ENCODE data around the gene RALGAPA2. TPM values are rescaled to one million over a fixed set of nuclear protein-coding genes. Genes with fewer than 3 reads are reported as not detected.

Gene RALGAPA2
- polyA plus RNA-seq, 1 experiment: 2.2 TPM

- Histone ChIP-seq H3K4me3 (ENCODE audit: low read depth, low read length) (no peak overlapping the region), H3K27ac (ENCODE audit: low read depth, low read length) (no peak overlapping the region), H3K9me3 (ENCODE audit: control insufficient read depth, insufficient read depth, low read length) (no peaks in the 10 kb centered on the region), H3K27me3 (ENCODE audit: control insufficient read depth, insufficient read depth, low read length) (no peaks in the 10 kb centered on the region)
- TF ChIP-seq CTCF (IDR thresholded peaks at IDR 0.05; ENCODE audit: low read depth, low read length): no peak
- ChIA-PET POLR2A (no interaction called here), CTCF (no interaction called here)
- DNase-seq (ENCODE audit: low read depth, low spot score): no peak
Observed at GRCh38 chr20:20527661-20528060, 184.8 kb downstream of the RALGAPA2 start.

DNA sequence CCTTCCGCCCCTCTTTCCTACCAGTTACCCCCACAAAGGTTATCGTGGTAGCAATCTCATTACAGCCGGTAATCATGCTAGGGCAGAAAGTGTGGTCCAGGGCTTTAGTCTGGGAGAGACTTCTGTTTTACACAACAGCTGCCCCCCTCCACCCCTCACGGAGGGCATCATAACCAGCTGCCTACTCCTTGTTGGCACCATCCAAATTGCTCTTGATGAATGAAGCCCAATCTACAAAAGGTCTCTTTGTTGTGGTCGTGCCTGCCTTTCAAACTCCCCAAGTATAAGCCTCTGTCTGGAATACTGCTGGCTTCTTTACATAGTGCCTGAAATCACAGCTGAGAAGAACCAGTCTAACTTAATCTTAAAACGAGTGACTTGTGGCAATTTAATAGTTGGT lies 186.7 kb downstream of the RALGAPA2 start:
- no peak for DNase-seq (ENCODE audit: low read depth, low spot score)
- CTCF ChIA-PET: no interaction called here
- Histone ChIP-seq H3K27me3 (ENCODE audit: control insufficient read depth, insufficient read depth, low read length) (no peaks in the 10 kb centered on the region), H3K4me3 (ENCODE audit: low read depth, low read length) (no peak overlapping the region), H3K9me3 (ENCODE audit: control insufficient read depth, insufficient read depth, low read length) (no peaks in the 10 kb centered on the region), H3K27ac (ENCODE audit: low read depth, low read length) (no peak overlapping the region)
- no peak for TF ChIP-seq CTCF (IDR thresholded peaks at IDR 0.05; ENCODE audit: low read depth, low read length)
- POLR2A ChIA-PET: no interaction called here

DNA sequence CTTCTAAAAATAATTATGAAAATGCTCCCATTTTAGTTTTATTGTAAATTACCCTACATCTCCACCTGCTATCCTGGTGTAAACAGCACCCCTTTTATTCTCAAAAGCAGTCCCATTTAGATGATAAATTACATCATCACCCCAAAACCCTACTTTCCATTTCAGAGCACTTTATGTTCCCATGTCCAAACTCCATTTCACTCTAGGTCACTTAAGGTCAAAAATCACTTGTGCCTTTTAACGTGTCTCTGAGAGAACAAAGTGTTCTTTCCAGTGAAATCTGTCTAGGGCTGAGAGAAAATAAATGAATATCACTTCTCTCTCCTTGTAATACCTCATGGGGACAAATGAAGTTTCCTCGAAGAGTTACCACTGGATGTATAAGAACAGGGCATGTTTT lies 187.2 kb downstream of the RALGAPA2 start:
- no peaks in the 10 kb centered on the region for H3K27me3 ChIP-seq (ENCODE audit: control insufficient read depth, insufficient read depth, low read length)
- CTCF ChIA-PET: no interaction called here
- DNase-seq (ENCODE audit: low read depth, low spot score): no peak
- H3K4me3 ChIP-seq (ENCODE audit: low read depth, low read length): no peak overlapping the region
- POLR2A ChIA-PET: no interaction called here
- TF ChIP-seq CTCF (IDR thresholded peaks at IDR 0.05; ENCODE audit: low read depth, low read length): no peak
- H3K9me3 ChIP-seq (ENCODE audit: control insufficient read depth, insufficient read depth, low read length): no peaks in the 10 kb centered on the region
- H3K27ac ChIP-seq (ENCODE audit: low read depth, low read length): no peak overlapping the region

DNA sequence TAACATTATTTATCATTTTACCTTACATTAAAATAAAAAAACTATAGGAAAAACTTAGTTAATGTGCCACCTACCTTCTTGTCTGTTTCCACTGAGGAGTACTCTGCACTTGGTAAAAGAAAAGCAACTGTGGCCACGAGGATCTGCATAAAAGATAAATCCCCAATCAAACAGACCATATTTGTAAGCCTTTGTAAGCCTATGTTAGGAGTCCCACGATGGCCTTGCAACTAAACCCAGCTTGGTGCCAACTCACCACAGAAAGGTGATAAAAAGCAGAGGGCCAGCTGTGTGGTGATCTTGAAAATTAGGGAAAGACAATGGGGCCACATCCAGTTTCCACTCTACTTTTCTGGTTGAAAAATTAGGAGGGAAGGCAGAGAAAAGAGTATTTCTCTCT lies 187.7 kb downstream of the RALGAPA2 start:
- no peak overlapping the region for H3K27ac ChIP-seq (ENCODE audit: low read depth, low read length)
- no peak for TF ChIP-seq CTCF (IDR thresholded peaks at IDR 0.05; ENCODE audit: low read depth, low read length)
- no peak overlapping the region for H3K4me3 ChIP-seq (ENCODE audit: low read depth, low read length)
- ChIA-PET CTCF (no interaction called here), POLR2A (no interaction called here)
- no peak for DNase-seq (ENCODE audit: low read depth, low spot score)
- no peaks in the 10 kb centered on the region for H3K9me3 ChIP-seq (ENCODE audit: control insufficient read depth, insufficient read depth, low read length)
- H3K27me3 ChIP-seq (ENCODE audit: control insufficient read depth, insufficient read depth, low read length): no peaks in the 10 kb centered on the region

DNA sequence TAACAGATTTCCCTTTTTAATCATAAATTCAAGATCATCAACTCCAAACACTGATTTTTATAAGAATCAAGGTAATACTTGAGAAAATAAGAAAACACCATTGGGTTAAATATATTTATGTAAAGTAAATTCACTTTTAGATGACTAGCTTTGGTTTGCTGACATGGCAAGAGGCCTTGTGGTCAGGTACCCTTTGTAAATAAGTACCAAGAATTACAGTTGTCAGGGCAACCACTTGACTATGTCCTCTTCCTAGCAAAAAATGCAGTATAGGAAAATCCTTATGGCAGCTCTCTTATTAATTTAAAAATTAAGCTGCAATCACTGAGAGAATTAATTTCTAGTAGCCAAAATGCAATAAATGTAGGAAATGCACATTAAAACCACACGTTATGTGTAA lies 190.7 kb downstream of the RALGAPA2 start:
- no peak for TF ChIP-seq CTCF (IDR thresholded peaks at IDR 0.05; ENCODE audit: low read depth, low read length)
- POLR2A ChIA-PET: no interaction called here
- H3K27ac ChIP-seq (ENCODE audit: low read depth, low read length): no peak overlapping the region
- H3K4me3 ChIP-seq (ENCODE audit: low read depth, low read length): no peak overlapping the region
- CTCF ChIA-PET: interaction anchor here (0.6 kb wide), 1 partner anchor 17 kb away, joined by 3 read pairs; no protein-coding TSS in a partner anchor
- no peaks in the 10 kb centered on the region for H3K9me3 ChIP-seq (ENCODE audit: control insufficient read depth, insufficient read depth, low read length)
- DNase-seq (ENCODE audit: low read depth, low spot score): no peak
- no peaks in the 10 kb centered on the region for H3K27me3 ChIP-seq (ENCODE audit: control insufficient read depth, insufficient read depth, low read length)
